Natural killer cell (primary cell): ENCODE data around the gene PLEKHG5. TPM values are rescaled to one million over a fixed set of nuclear protein-coding genes. Genes with fewer than 3 reads are reported as not detected.

ENCODE experiments used
- ATAC-seq, 3 donors: fragments of 150-1000 bp in 2 of 3; fragments of 200-7000 bp in 1 of 3; cut with Tn5 transposase; 1 replicate in 1 of 3; 2 replicates in 2 of 3; pipeline ENCODE4 v1.10.0; 2021; ENCODE audit warnings: mild to moderate bottlenecking in 2 of 3, moderate library complexity in 2 of 3
- DNase-seq, 2 donors: peaks; one replicate each; pipeline versions ENCODE4 v3.0.0 to v3.0.0-alpha.2; 2013 to 2021; ENCODE audit warnings: mixed read lengths in 1 of 2
- H3K27ac ChIP-seq: one replicate; pipeline ENCODE4 v1.5.1; 2013; ENCODE audit warnings: mild to moderate bottlenecking, low read length
- H3K27me3 ChIP-seq: one replicate; pipeline ENCODE4 v1.6.1; 2013; ENCODE audit warnings: low read length; ENCODE audit not compliant: control insufficient read depth, insufficient read depth
- H3K36me3 ChIP-seq: one replicate; pipeline ENCODE4 v1.6.1; 2013; ENCODE audit warnings: low read length; ENCODE audit not compliant: control insufficient read depth, insufficient read depth
- H3K4me1 ChIP-seq: one replicate; pipeline ENCODE4 v1.6.1; 2013; ENCODE audit warnings: low read length; ENCODE audit not compliant: control insufficient read depth, insufficient read depth
- H3K4me3 ChIP-seq: one replicate; pipeline ENCODE4 v1.5.1; 2013; ENCODE audit warnings: low read length
- H3K9me3 ChIP-seq: one replicate; pipeline ENCODE4 v1.6.1; 2013; ENCODE audit warnings: low read length; ENCODE audit not compliant: control insufficient read depth, insufficient read depth
- H3K27ac Mint-ChIP-seq, 2 donors: one replicate each; pipeline ENCODE4 v1.8.0; 2022; ENCODE audit warnings: mild to moderate bottlenecking in 2 of 2, mixed read lengths in 2 of 2, moderate library complexity in 1 of 2
- H3K27me3 Mint-ChIP-seq, 2 donors: one replicate each; pipeline ENCODE4 v1.8.0; 2022; ENCODE audit warnings: low read depth in 2 of 2, mixed read lengths in 2 of 2
- H3K36me3 Mint-ChIP-seq: one replicate; pipeline ENCODE4 v1.8.0; 2022; ENCODE audit warnings: mixed read lengths
- H3K4me1 Mint-ChIP-seq, 2 donors: one replicate each; pipeline ENCODE4 v1.8.0; 2022; ENCODE audit warnings: mixed read lengths in 2 of 2
- H3K4me3 Mint-ChIP-seq: one replicate; pipeline ENCODE4 v1.8.0; 2022; ENCODE audit warnings: mild to moderate bottlenecking, moderate library complexity, mixed read lengths
- H3K9me3 Mint-ChIP-seq, 2 donors: one replicate each; pipeline ENCODE4 v1.8.0; 2022; ENCODE audit warnings: mixed read lengths in 2 of 2
- CTCF ChIP-seq: fragments of 200-600 bp; IDR thresholded peaks from one replicate; pipeline ENCODE4 v1.8.0; 2022; ENCODE audit warnings: antibody characterized with exemption
- WGBS: methylation state at CpG from one replicate; pipeline ENCODE4 v1.1.7; 2013; ENCODE audit warnings: missing lambda C conversion rate; ENCODE audit not compliant: insufficient coverage; 5-methylcytosine and 5-hydroxymethylcytosine counted together
- intact Hi-C: fragments of 100-400 bp; cut with micrococcal nuclease; formaldehyde crosslinking; loops from one replicate; pipeline ENCODE4 v1.14.2; 2022
- total RNA-seq, 4 donors: library from RNA; stranded (reverse); fragments of 120-200 nt in 1 of 4; gene quantifications; one replicate each; pipeline versions ENCODE4 v1.2.3 to v1.2.4, GENCODE V29; 2013 to 2022

The PLEKHG5 gene
- total RNA-seq, 3 donors from 2014 or later (not counting 1 experiment from before 2014, with no cell fraction given) = 0.16 to 1.1 (median 0.54) TPM

GRCh38 chr1:6509220-6509918 is 17.9 kb upstream of the PLEKHG5 start:
- 40% methylated on average over 20 of the region's 20 CpGs for WGBS
- no peaks in the 10 kb centered on the region for H3K9me3 Mint-ChIP-seq
- H3K4me1 Mint-ChIP-seq = no peaks in the 10 kb centered on the region
- no peak for TF ChIP-seq CTCF
- no peak overlapping the region for H3K4me3 Mint-ChIP-seq
- no peaks in the 10 kb centered on the region for H3K4me1 ChIP-seq
- H3K27ac Mint-ChIP-seq = no peak overlapping the region
- H3K9me3 ChIP-seq = no peaks in the 10 kb centered on the region
- DNase-seq (no peak), ATAC-seq (no peak)
- no peaks in the 10 kb centered on the region for H3K36me3 ChIP-seq
- H3K4me3 ChIP-seq = no peak overlapping the region
- H3K27ac ChIP-seq = no peak overlapping the region
- intact Hi-C loops = no loop called here
- no peaks in the 10 kb centered on the region for H3K36me3 Mint-ChIP-seq
- no peaks in the 10 kb centered on the region for H3K27me3 ChIP-seq
- no peaks in the 10 kb centered on the region for H3K27me3 Mint-ChIP-seq

- no peaks in the 10 kb centered on the region for H3K36me3 ChIP-seq
- H3K4me1 Mint-ChIP-seq = no peaks in the 10 kb centered on the region
- intact Hi-C loops = no loop called here
- no peaks in the 10 kb centered on the region for H3K27me3 Mint-ChIP-seq
- H3K4me3 ChIP-seq = no peak overlapping the region
- DNase-seq (no peak), ATAC-seq (no peak)
- no peak overlapping the region for H3K27ac Mint-ChIP-seq
- H3K4me1 ChIP-seq = no peaks in the 10 kb centered on the region
- 92% methylated on average over 11 of the region's 11 CpGs for whole genome bisulfite sequencing
- no peak for TF ChIP-seq CTCF
- no peak overlapping the region for H3K4me3 Mint-ChIP-seq
- no peaks in the 10 kb centered on the region for H3K9me3 Mint-ChIP-seq
- no peaks in the 10 kb centered on the region for H3K9me3 ChIP-seq
- no peaks in the 10 kb centered on the region for H3K36me3 Mint-ChIP-seq
- H3K27ac ChIP-seq = no peak overlapping the region
- no peaks in the 10 kb centered on the region for H3K27me3 ChIP-seq
These were observed 17.3 kb upstream of the PLEKHG5 start for GRCh38 chr1:6508816-6509189.

GRCh38 chr1:6508154-6508815 is 16.8 kb upstream of the PLEKHG5 start:
- Mint-ChIP-seq H3K9me3 (no peaks in the 10 kb centered on the region), H3K4me3 (no peak overlapping the region), H3K36me3 (no peaks in the 10 kb centered on the region), H3K27ac (no peak overlapping the region), H3K4me1 (no peaks in the 10 kb centered on the region), H3K27me3 (no peaks in the 10 kb centered on the region)
- intact Hi-C loops = no loop called here
- DNase-seq (no peak), ATAC-seq (no peak)
- no peak overlapping the region for H3K4me3 ChIP-seq
- no peak for TF ChIP-seq CTCF
- H3K27ac ChIP-seq = no peak overlapping the region
- no peaks in the 10 kb centered on the region for H3K27me3 ChIP-seq
- WGBS = 86% methylated on average over 18 of the region's 18 CpGs
- no peaks in the 10 kb centered on the region for H3K36me3 ChIP-seq
- no peaks in the 10 kb centered on the region for H3K4me1 ChIP-seq
- no peaks in the 10 kb centered on the region for H3K9me3 ChIP-seq
